SK-N-SH (cell line): ENCODE measurements around the gene GART. TPM values are rescaled to one million over a fixed set of nuclear protein-coding genes. Genes with fewer than 3 reads are reported as not detected.

Experiments used
- CTCF ChIA-PET: fragments of 300-600, 350-600 bp; formaldehyde crosslinking; extraction: SDS; loops from one replicate; lab custom pipeline; 2021; lab: Yijun Ruan, JAX
- POLR2A ChIA-PET: fragments of 350-600 bp; sonication (Branson Sonifier 250); formaldehyde crosslinking; extraction: SDS; loops from one replicate; lab custom pipeline; 2020; ENCODE audit warnings: antibody characterized with exemption, inconsistent platforms; lab: Yijun Ruan, JAX
- DNase-seq: peaks from one replicate; pipeline ENCODE4 v3.0.0; 2012
- H2AFZ ChIP-seq: fragments of 200-600 bp; sonication (generic); 2 replicates; pipeline ENCODE4 v1.8.1; 2016; ENCODE audit warnings: antibody characterized with exemption, mild to moderate bottlenecking, low read depth
- H3F3A ChIP-seq: fragments of 200-600 bp; sonication (generic); replicated peaks from 2 replicates; pipeline ENCODE3; 2016; ENCODE audit warnings: antibody characterized with exemption, mild to moderate bottlenecking; ENCODE audit not compliant: insufficient read depth
- H3K27ac ChIP-seq, 2 experiments: fragments of 200-500 bp in 1 of 2; fragments of 200-600 bp in 1 of 2; sonication (Bioruptor generic) in 1 of 2; sonication (generic), shearing (Covaris generic) in 1 of 2; 2 replicates each; pipeline versions ENCODE4 v1.5.1 to v1.6.1; 2014 to 2016; ENCODE audit warnings: low read depth in 2 of 2, inconsistent platforms in 1 of 2, low read length in 1 of 2, mild to moderate bottlenecking in 1 of 2, mixed read lengths in 1 of 2
- H3K27me3 ChIP-seq: fragments of 200-600 bp; sonication (generic), shearing (Covaris generic); 2 replicates; pipeline ENCODE4 v1.6.1; 2016; ENCODE audit warnings: mixed run types; ENCODE audit not compliant: insufficient read depth
- H3K36me3 ChIP-seq, 2 experiments: fragments of 200-500 bp in 1 of 2; fragments of 200-600 bp in 1 of 2; sonication (Bioruptor generic) in 1 of 2; sonication (generic) in 1 of 2; replicated peaks in 1 of 2; 2 replicates each; pipeline versions ENCODE3 to v1.5.1; 2014 to 2016; ENCODE audit warnings: low read length in 1 of 2, mild to moderate bottlenecking in 1 of 2; ENCODE audit not compliant: insufficient read depth in 2 of 2, control insufficient read depth in 1 of 2
- H3K4me1 ChIP-seq, 2 experiments: fragments of 200-500 bp in 1 of 2; fragments of 200-600 bp in 1 of 2; sonication (Bioruptor generic) in 1 of 2; sonication (generic), shearing (Covaris generic) in 1 of 2; 2 replicates each; pipeline versions ENCODE4 v1.5.1 to v1.6.1; 2014 to 2016; ENCODE audit warnings: low read depth in 1 of 2, low read length in 1 of 2, mixed run types in 1 of 2; ENCODE audit not compliant: insufficient read depth in 2 of 2, control insufficient read depth in 1 of 2
- H3K4me2 ChIP-seq: fragments of 200-600 bp; sonication (generic), shearing (Covaris generic); 2 replicates; pipeline ENCODE4 v1.6.1; 2017; ENCODE audit warnings: mixed run types
- H3K4me3 ChIP-seq, 2 experiments: fragments of 200-500 bp in 1 of 2; fragments of 200-600 bp in 1 of 2; sonication (Bioruptor generic) in 1 of 2; sonication (generic), shearing (Covaris generic) in 1 of 2; 2 replicates each; pipeline versions ENCODE4 v1.5.1 to v1.8.1; 2014 to 2016; ENCODE audit warnings: low read depth in 2 of 2, inconsistent platforms in 1 of 2, low read length in 1 of 2, mild to moderate bottlenecking in 1 of 2, mixed read lengths in 1 of 2, moderate library complexity in 1 of 2
- H3K79me2 ChIP-seq: fragments of 200-600 bp; sonication (generic); 2 replicates; pipeline ENCODE4 v1.8.1; 2017; ENCODE audit warnings: mild to moderate bottlenecking; ENCODE audit not compliant: insufficient read depth
- H3K9ac ChIP-seq: fragments of 200-600 bp; sonication (generic); 2 replicates; pipeline ENCODE4 v1.6.1; 2017; ENCODE audit warnings: mixed run types
- H3K9me2 ChIP-seq: fragments of 200-600 bp; sonication (generic); 2 replicates; pipeline ENCODE4 v1.6.1; 2017; ENCODE audit warnings: mixed run types
- H3K9me3 ChIP-seq: fragments of 200-600 bp; sonication (generic); 2 replicates; pipeline ENCODE4 v1.6.1; 2017; ENCODE audit warnings: mixed run types, mild to moderate bottlenecking, moderate library complexity
- H4K20me1 ChIP-seq: fragments of 200-600 bp; sonication (generic); 2 replicates; pipeline ENCODE4 v1.6.1; 2017; ENCODE audit warnings: mild to moderate bottlenecking, mixed run types; ENCODE audit not compliant: insufficient read depth
- CHD2 ChIP-seq: fragments of 150-350 bp; IDR thresholded peaks from 2 replicates; pipeline ENCODE4 v1.6.1; 2018; ENCODE audit warnings: low read length; ENCODE audit not compliant: partially characterized antibody
- FOSL2 ChIP-seq: IDR thresholded peaks from 2 replicates; pipeline ENCODE4 v1.4.0; 2012; ENCODE audit warnings: low read depth, mild to moderate bottlenecking, moderate library complexity, borderline replicate concordance
- FOXJ3 ChIP-seq: sonication (generic); formaldehyde crosslinking; IDR thresholded peaks from 2 replicates; pipeline ENCODE4 v1.5.1; 2020; ENCODE audit warnings: mild to moderate bottlenecking, missing genetic modification reagents
- FOXM1 ChIP-seq: IDR thresholded peaks from 2 replicates; pipeline ENCODE4 v1.4.0; 2012; ENCODE audit warnings: low read depth, mild to moderate bottlenecking
- GABPA ChIP-seq: IDR thresholded peaks from 2 replicates; pipeline ENCODE4 v1.4.0; 2012; ENCODE audit warnings: low read depth, mild to moderate bottlenecking
- GATA2 ChIP-seq: sonication (generic); formaldehyde crosslinking; IDR thresholded peaks from 2 replicates; pipeline ENCODE4 v1.5.0; 2020; ENCODE audit warnings: mild to moderate bottlenecking, missing genetic modification reagents
- IRF3 ChIP-seq: fragments of 150-350 bp; IDR thresholded peaks from 2 replicates; pipeline ENCODE4 v1.6.1; 2016; ENCODE audit warnings: mild to moderate bottlenecking, low read depth, low read length
- MEF2A ChIP-seq: IDR thresholded peaks from 2 replicates; pipeline ENCODE4 v1.4.0; 2012; ENCODE audit warnings: low read depth, borderline replicate concordance
- MXI1 ChIP-seq: IDR thresholded peaks from 2 replicates; pipeline ENCODE4 v1.6.1; 2012; ENCODE audit warnings: mild to moderate bottlenecking, low read depth, low read length, improper control_type of control experiment
- NFIC ChIP-seq: IDR thresholded peaks from 2 replicates; pipeline ENCODE4 v1.4.0; 2012; ENCODE audit warnings: borderline replicate concordance
- NRF1 ChIP-seq: IDR thresholded peaks from 2 replicates; pipeline ENCODE4 v1.6.1; 2012; ENCODE audit warnings: low read depth, mild to moderate bottlenecking, low read length
- POLR2AphosphoS5 ChIP-seq: IDR thresholded peaks from 2 replicates; pipeline ENCODE4 v1.6.1; 2012; ENCODE audit warnings: low read depth, low read length
- RCOR1 ChIP-seq: fragments of 150-350 bp; IDR thresholded peaks from 2 replicates; pipeline ENCODE4 v1.6.1; 2017; ENCODE audit warnings: antibody characterized with exemption, low read length
- REST ChIP-seq: IDR thresholded peaks from 2 replicates; pipeline ENCODE4 v1.6.1; 2012; ENCODE audit warnings: mild to moderate bottlenecking, low read depth, low read length, moderate library complexity
- SIN3A ChIP-seq: IDR thresholded peaks from 2 replicates; pipeline ENCODE4 v1.6.1; 2012; ENCODE audit warnings: low read depth, mild to moderate bottlenecking, low read length, moderate library complexity, borderline replicate concordance
- TAF1 ChIP-seq: IDR thresholded peaks from 2 replicates; pipeline ENCODE4 v1.6.1; 2012; ENCODE audit warnings: low read depth, mild to moderate bottlenecking, low read length, moderate library complexity, borderline replicate concordance
- YY1 ChIP-seq: IDR thresholded peaks from 2 replicates; pipeline ENCODE4 v1.4.0; 2012; ENCODE audit warnings: low read depth, mild to moderate bottlenecking
- WGBS: methylation state at CpG from one replicate; pipeline ENCODE4 v1.1.6; 2017; ENCODE audit warnings: low lambda C conversion rate; 5-methylcytosine and 5-hydroxymethylcytosine counted together
- polyA plus RNA-seq, 3 experiments: library from polyadenylated mRNA; depleted of rRNA; stranded (reverse); fragments of >200 nt; gene quantifications; 2 replicates each; pipeline ENCODE4 v1.2.3, GENCODE V29; 2012
- TF ChIP-seq, protein P1 (sequence below): IDR thresholded peaks from 2 replicates; pipeline ENCODE4 v1.4.0; 2012; ENCODE audit warnings: low read depth, borderline replicate concordance

Gene GART
- polyA plus RNA-seq, 1 of the 3 experiments (the other 2 are of a cell fraction): 17.3 TPM

DNA sequence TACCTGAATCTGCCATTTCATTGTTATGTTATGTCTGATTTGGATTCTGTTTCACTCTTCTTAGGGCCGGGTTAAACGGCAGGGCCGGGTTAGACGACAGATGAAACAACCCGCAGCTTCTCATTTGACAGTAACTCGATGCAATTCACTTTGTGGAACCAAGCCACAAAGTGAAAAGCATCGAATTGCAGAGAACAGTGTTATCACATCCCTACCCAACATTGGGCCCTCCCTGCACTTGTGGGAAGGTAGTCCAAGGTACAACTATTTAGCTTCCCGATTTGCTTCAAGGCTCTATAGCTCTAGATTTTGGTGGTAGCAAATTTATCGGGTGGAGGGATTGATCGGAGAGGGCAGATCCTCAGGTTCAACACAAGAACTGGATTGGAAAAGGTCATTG lies 17.9 kb upstream of the GART start:
- Histone ChIP-seq H3K27me3 (no peaks in the 10 kb centered on the region), H3F3A (no peaks in the 10 kb centered on the region), H3K9ac (no peak overlapping the region), H3K9me3 (no peaks in the 10 kb centered on the region), H3K4me3 (no peak overlapping the region), H3K36me3 (peaks cover 88 to 91% of the 10 kb centered on the region in 2 experiments), H3K27ac (no peak overlapping the region), H3K9me2 (no peaks in the 10 kb centered on the region), H4K20me1 (peaks cover 78% of the 10 kb centered on the region), H3K79me2 (peaks cover 97% of the 10 kb centered on the region), H3K4me2 (no peak overlapping the region), H2AFZ (no peak overlapping the region), H3K4me1 (no peaks in the 10 kb centered on the region; a peak in 1 of 4 replicates)
- no peak for DNase-seq
- WGBS: over 99% methylated on average over 10 of the region's 10 CpGs
- CTCF ChIA-PET: interaction anchor here (1.4 kb wide), 1 partner anchor 46 kb away, joined by 5 read pairs; no protein-coding TSS in a partner anchor
- no peak for TF ChIP-seq GATA2 (CRISPR knock-in tag)
- TF ChIP-seq MEF2A: no peak
- TF ChIP-seq FOXM1: no peak
- TF ChIP-seq FOSL2: no peak
- no peak for TF ChIP-seq NFIC
- TF ChIP-seq SIN3A: no peak
- no peak for TF ChIP-seq CHD2
- TF ChIP-seq POLR2AphosphoS5: no peak
- no peak for TF ChIP-seq YY1
- TF ChIP-seq TAF1: no peak
- TF ChIP-seq MXI1: no peak
- no peak for TF ChIP-seq IRF3
- TF ChIP-seq, protein P1, sequence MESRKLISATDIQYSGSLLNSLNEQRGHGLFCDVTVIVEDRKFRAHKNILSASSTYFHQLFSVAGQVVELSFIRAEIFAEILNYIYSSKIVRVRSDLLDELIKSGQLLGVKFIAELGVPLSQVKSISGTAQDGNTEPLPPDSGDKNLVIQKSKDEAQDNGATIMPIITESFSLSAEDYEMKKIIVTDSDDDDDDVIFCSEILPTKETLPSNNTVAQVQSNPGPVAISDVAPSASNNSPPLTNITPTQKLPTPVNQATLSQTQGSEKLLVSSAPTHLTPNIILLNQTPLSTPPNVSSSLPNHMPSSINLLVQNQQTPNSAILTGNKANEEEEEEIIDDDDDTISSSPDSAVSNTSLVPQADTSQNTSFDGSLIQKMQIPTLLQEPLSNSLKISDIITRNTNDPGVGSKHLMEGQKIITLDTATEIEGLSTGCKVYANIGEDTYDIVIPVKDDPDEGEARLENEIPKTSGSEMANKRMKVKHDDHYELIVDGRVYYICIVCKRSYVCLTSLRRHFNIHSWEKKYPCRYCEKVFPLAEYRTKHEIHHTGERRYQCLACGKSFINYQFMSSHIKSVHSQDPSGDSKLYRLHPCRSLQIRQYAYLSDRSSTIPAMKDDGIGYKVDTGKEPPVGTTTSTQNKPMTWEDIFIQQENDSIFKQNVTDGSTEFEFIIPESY: no peak
- no peak for TF ChIP-seq NRF1
- no peak for TF ChIP-seq REST
- TF ChIP-seq RCOR1: no peak
- TF ChIP-seq FOXJ3: no peak
- no peak for TF ChIP-seq GABPA
- POLR2A ChIA-PET: no interaction called here
